ENCODE measurements around the gene PCNX3.
"Not testable (repeated sequence)": the region's sequence is repeated elsewhere in the genome, so short reads cannot be mapped to it uniquely, and the experiment has no call there.

PCNX3 gene

DNA sequence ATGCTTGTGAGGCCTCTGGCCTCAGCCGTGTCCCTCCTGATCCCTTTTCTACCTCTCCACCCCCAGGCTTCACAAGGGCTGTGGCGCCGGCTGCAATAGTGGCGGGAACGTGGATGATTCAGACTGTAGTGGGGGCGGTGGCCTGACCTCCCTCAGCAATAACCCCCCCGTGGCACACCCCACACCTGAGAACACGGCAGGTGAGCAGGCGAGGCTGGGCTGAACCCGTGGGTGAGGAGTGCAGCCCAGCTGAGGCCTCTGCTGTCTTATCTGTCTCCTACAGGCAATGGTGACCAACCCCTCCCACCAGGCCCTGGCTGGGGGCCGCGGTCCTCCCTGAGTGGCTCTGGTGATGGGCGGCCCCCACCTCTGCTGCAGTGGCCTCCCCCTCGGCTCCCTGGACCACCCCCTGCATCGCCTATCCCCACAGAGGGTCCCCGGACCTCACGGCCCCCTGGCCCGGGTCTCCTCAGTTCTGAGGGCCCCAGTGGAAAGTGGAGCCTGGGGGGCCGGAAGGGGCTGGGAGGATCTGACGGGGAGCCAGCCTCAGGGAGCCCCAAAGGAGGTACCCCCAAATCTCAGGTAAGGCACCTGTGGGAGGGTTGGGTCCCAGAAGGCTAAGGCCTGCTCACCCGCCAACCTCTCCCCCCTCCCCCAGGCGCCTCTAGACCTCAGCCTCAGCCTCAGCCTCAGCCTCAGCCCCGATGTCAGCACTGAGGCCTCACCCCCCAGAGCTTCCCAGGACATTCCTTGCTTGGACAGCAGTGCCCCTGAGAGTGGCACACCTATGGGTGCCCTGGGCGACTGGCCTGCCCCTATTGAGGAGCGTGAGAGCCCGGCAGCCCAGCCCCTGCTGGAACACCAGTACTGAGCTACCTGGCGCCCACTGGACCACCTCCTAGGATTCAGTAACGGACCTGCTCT is 20.8 kb downstream of the PCNX3 start:
- no peak overlapping the region for H3K27ac ChIP-seq (ENCODE audit: low read depth, low read length)

DNA sequence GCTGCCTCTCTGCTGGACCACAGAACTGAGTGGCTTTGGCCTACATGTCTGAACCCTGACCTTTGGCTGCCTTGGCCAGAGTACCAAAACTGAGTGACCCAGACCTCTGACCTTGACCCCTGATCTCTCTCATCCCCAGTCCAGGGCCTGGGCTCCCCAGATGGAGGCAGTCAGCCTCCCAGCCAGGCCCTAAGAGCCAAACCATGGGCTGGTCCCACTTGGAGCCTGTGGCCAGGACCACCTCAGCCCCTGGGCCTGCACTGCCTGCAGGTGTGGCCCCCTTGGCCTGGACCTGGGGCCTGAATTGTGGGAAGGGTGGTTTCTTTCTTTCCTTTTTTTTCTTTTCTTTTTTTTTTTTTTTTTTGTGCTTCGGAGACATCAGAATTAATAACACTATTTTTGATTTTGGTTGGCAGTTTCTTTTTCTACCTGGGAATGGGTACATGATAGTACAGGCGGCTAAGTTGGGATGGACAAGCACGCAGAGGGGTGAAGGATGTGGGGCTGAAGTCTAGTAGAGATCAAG is 21.5 kb downstream of the PCNX3 start:
- Histone ChIP-seq H3K4me3 (ENCODE audit: low read depth, low read length) (peak overlapping the region; percentile 82), H3K27ac (ENCODE audit: low read depth, low read length) (no peak overlapping the region), H3K27me3 (ENCODE audit: control insufficient read depth, insufficient read depth, low read length) (no peaks in the 10 kb centered on the region), H3K4me1 (ENCODE audit: control insufficient read depth, insufficient read depth, low read length) (peaks cover 16% of the 10 kb centered on the region), H3K9ac (ENCODE audit: low read length) (no peak overlapping the region), H3K36me3 (ENCODE audit: control insufficient read depth, insufficient read depth, low read length) (peaks cover 48% of the 10 kb centered on the region), H3K9me3 (ENCODE audit: control insufficient read depth, insufficient read depth, low read depth, low read length) (no peaks in the 10 kb centered on the region)

More for the DNA sequence above, 20.8 kb downstream of the PCNX3 start:
- peaks cover 10% of the 10 kb centered on the region for H3K4me1 ChIP-seq (ENCODE audit: control insufficient read depth, insufficient read depth, low read length)
- H3K27me3 ChIP-seq (ENCODE audit: control insufficient read depth, insufficient read depth, low read length), result no peaks in the 10 kb centered on the region
- H3K4me3 ChIP-seq (ENCODE audit: low read depth, low read length), result no peak overlapping the region
- H3K36me3 ChIP-seq (ENCODE audit: control insufficient read depth, insufficient read depth, low read length), result peaks cover 55% of the 10 kb centered on the region
- H3K9me3 ChIP-seq (ENCODE audit: control insufficient read depth, insufficient read depth, low read depth, low read length), result no peaks in the 10 kb centered on the region
- no peak overlapping the region for H3K9ac ChIP-seq (ENCODE audit: low read length)

DNA sequence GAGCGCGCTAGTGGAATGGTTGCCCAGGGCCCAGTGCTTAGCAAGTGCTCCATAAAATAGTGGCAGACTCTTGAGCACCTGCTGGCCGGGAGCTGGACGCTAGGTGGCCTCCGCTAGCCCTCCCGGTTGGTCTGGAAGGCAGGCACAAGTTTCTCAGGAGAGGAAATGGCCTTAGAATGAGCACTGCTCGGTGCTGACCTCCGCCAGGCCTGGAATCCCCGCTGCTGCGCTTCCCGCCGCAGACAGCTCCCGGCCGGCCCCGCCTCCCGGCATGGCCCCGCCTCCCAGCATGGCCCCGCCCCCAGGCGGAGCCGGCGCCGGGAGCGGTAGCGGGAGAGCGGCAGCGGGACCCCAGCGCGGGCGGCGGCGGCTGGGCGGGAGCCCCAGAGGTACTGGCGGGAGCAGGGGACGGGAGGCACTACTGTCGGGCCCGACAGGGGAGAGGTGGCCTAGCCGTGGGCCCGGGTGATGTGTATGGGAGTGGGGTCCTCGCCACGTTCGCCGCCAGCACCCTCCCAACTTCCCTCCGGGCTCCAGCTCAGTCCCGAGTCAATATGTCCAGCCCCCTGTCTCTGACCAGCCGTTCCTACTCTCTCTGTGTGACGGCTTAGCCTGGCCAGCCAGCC is 22.3 kb downstream of the PCNX3 start, which contains the start of gene SIPA1:
Gene SIPA1, plus strand, starts transcription at position 308 of the 626 bp plus-strand sequence. CDS start 2,821 bp downstream, outside the sequence.
- Histone ChIP-seq H3K9me3 (ENCODE audit: control insufficient read depth, insufficient read depth, low read depth, low read length) (no peaks in the 10 kb centered on the region), H3K36me3 (ENCODE audit: control insufficient read depth, insufficient read depth, low read length) (peaks cover 41% of the 10 kb centered on the region), H3K27me3 (ENCODE audit: control insufficient read depth, insufficient read depth, low read length) (no peaks in the 10 kb centered on the region), H3K4me3 (ENCODE audit: low read depth, low read length) (peak within 1 kb of the TSS; percentile 82), H3K9ac (ENCODE audit: low read length) (peak within 1 kb of the TSS; percentile 73), H3K4me1 (ENCODE audit: control insufficient read depth, insufficient read depth, low read length) (peaks cover 20% of the 10 kb centered on the region), H3K27ac (ENCODE audit: low read depth, low read length) (peak within 1 kb of the TSS; percentile 57; the same call in 1 of the 2 replicates)

DNA sequence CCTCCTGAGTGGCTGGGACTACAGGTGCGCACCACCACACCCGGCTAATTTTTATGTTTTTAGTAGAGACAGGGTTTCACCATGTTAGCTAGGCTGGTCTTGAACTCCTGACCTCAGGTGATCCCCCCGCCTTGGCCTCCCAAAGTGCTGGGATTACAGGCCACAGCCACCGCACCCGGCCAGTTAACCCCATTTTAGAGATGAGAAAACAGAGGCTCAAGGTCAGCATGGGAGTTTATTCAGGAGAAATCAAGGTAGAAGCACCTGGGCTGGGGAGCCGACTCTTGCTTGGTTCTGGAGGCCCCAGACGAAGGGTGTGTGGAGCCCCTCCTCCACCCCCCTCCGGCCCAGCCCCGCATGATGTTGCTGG is 23.6 kb downstream of the PCNX3 start:
- H3K9ac ChIP-seq (ENCODE audit: low read length); H3K27ac ChIP-seq (ENCODE audit: low read depth, low read length); H3K9me3 ChIP-seq (ENCODE audit: control insufficient read depth, insufficient read depth, low read depth, low read length); H3K27me3 ChIP-seq (ENCODE audit: control insufficient read depth, insufficient read depth, low read length); H3K4me3 ChIP-seq (ENCODE audit: low read depth, low read length): not testable (repeated sequence)
- Histone ChIP-seq H3K36me3 (ENCODE audit: control insufficient read depth, insufficient read depth, low read length) (peaks cover 28% of the 10 kb centered on the region), H3K4me1 (ENCODE audit: control insufficient read depth, insufficient read depth, low read length) (peaks cover 30% of the 10 kb centered on the region)

GRCh38 chr11:65639623-65640482 is 24.3 kb downstream of the PCNX3 start:
- no peak overlapping the region for H3K27ac ChIP-seq (ENCODE audit: low read depth, low read length)
- no peaks in the 10 kb centered on the region for H3K27me3 ChIP-seq (ENCODE audit: control insufficient read depth, insufficient read depth, low read length)
- H3K4me1 ChIP-seq (ENCODE audit: control insufficient read depth, insufficient read depth, low read length), result peaks cover 30% of the 10 kb centered on the region
- no peak overlapping the region for H3K9ac ChIP-seq (ENCODE audit: low read length)
- peaks cover 22% of the 10 kb centered on the region for H3K36me3 ChIP-seq (ENCODE audit: control insufficient read depth, insufficient read depth, low read length)
- no peaks in the 10 kb centered on the region for H3K9me3 ChIP-seq (ENCODE audit: control insufficient read depth, insufficient read depth, low read depth, low read length)
- no peak overlapping the region for H3K4me3 ChIP-seq (ENCODE audit: low read depth, low read length)

DNA sequence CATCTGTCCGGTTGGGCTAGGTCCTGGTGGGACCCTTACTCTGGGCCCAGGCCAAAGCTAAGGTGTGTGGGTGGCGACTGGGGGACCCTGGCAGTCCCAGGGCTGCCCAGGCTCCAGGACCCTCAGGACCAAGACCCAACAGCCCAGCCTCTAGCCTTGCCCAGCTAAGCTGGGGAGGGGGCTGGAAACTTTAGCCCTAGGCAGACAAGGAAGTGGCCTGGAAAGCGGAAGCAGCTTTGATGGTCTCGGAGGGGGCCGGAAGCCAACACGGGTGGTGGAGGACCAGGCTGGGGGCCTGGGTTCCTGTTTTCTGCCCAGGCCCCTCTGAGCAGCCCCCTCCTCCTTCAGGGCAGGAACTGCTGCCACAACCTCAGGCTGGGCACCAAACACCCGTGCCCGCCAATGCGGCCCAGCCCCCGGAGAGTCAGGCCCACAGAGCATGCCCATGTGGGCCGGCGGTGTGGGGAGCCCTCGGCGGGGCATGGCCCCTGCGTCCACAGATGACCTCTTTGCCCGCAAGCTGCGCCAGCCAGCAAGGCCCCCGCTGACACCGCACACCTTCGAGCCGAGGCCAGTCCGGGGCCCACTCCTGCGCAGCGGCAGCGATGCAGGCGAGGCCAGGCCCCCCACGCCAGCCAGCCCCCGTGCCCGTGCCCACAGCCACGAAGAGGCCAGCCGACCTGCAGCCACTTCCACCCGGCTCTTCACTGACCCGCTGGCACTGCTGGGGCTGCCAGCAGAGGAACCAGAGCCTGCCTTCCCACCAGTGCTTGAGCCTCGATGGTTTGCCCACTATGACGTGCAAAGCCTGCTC is 25.1 kb downstream of the PCNX3 start:
- no peaks in the 10 kb centered on the region for H3K9me3 ChIP-seq (ENCODE audit: control insufficient read depth, insufficient read depth, low read depth, low read length)
- H3K4me1 ChIP-seq (ENCODE audit: control insufficient read depth, insufficient read depth, low read length), result peaks cover 30% of the 10 kb centered on the region
- no peak overlapping the region for H3K27ac ChIP-seq (ENCODE audit: low read depth, low read length)
- no peak overlapping the region for H3K4me3 ChIP-seq (ENCODE audit: low read depth, low read length)
- no peaks in the 10 kb centered on the region for H3K27me3 ChIP-seq (ENCODE audit: control insufficient read depth, insufficient read depth, low read length)
- no peak overlapping the region for H3K9ac ChIP-seq (ENCODE audit: low read length)
- peaks cover 16% of the 10 kb centered on the region for H3K36me3 ChIP-seq (ENCODE audit: control insufficient read depth, insufficient read depth, low read length)

DNA sequence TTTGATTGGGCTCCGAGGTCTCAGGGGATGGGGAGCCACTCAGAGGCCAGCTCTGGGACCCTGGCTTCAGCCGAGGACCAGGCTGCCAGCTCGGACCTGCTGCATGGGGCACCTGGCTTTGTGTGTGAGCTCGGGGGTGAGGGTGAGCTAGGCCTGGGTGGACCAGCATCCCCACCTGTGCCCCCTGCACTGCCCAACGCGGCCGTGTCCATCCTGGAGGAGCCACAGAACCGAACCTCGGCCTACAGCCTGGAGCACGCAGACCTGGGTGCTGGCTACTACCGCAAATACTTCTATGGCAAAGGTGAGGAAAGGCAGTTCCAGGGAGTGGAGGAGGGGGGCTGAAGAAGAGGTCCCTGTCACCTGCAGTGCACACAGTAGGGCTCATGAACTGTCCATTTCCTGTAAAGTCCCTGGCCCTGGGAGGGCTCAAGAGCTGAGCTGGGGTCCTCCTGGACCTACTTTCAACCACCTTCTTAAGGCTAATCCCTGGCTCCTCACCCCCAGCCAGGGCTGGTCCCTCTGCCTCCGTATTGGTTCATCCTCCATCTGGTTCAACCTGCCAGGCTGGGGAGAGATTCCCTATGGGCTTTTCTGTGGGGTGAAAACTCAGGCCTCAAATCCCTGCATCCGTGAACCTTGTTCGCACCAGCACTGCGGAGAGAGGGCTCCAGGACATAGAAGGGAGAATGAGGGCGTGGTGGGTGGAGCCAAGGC is 25.9 kb downstream of the PCNX3 start:
- peak overlapping the region; percentile 67 for H3K4me3 ChIP-seq (ENCODE audit: low read depth, low read length)
- no peak overlapping the region for H3K27ac ChIP-seq (ENCODE audit: low read depth, low read length)
- peak overlapping the region; percentile 27 for H3K9ac ChIP-seq (ENCODE audit: low read length)
- no peaks in the 10 kb centered on the region for H3K9me3 ChIP-seq (ENCODE audit: control insufficient read depth, insufficient read depth, low read depth, low read length)
- peaks cover 30% of the 10 kb centered on the region for H3K4me1 ChIP-seq (ENCODE audit: control insufficient read depth, insufficient read depth, low read length)
- no peaks in the 10 kb centered on the region for H3K27me3 ChIP-seq (ENCODE audit: control insufficient read depth, insufficient read depth, low read length)
- H3K36me3 ChIP-seq (ENCODE audit: control insufficient read depth, insufficient read depth, low read length), result peaks cover 9% of the 10 kb centered on the region

- H3K27ac ChIP-seq (ENCODE audit: low read depth, low read length), result no peak overlapping the region
- H3K9ac ChIP-seq (ENCODE audit: low read length), result peak overlapping the region; percentile 41
- H3K4me1 ChIP-seq (ENCODE audit: control insufficient read depth, insufficient read depth, low read length), result peaks cover 30% of the 10 kb centered on the region
- peaks cover 3% of the 10 kb centered on the region; the same call in 1 of the 2 replicates for H3K36me3 ChIP-seq (ENCODE audit: control insufficient read depth, insufficient read depth, low read length)
- H3K9me3 ChIP-seq (ENCODE audit: control insufficient read depth, insufficient read depth, low read depth, low read length), result no peaks in the 10 kb centered on the region
- no peaks in the 10 kb centered on the region for H3K27me3 ChIP-seq (ENCODE audit: control insufficient read depth, insufficient read depth, low read length)
- peak overlapping the region; percentile 67 for H3K4me3 ChIP-seq (ENCODE audit: low read depth, low read length)
Measured at GRCh38 chr11:65642014-65642671, 26.6 kb downstream of the PCNX3 start.

- peak overlapping the region; percentile 21 for H3K9ac ChIP-seq (ENCODE audit: low read length)
- H3K27ac ChIP-seq (ENCODE audit: low read depth, low read length), result no peak overlapping the region
- H3K4me3 ChIP-seq (ENCODE audit: low read depth, low read length), result no peak overlapping the region
- H3K9me3 ChIP-seq (ENCODE audit: control insufficient read depth, insufficient read depth, low read depth, low read length), result no peaks in the 10 kb centered on the region
- H3K36me3 ChIP-seq (ENCODE audit: control insufficient read depth, insufficient read depth, low read length), result peaks cover 3% of the 10 kb centered on the region; the same call in 1 of the 2 replicates
- H3K27me3 ChIP-seq (ENCODE audit: control insufficient read depth, insufficient read depth, low read length), result no peaks in the 10 kb centered on the region
- H3K4me1 ChIP-seq (ENCODE audit: control insufficient read depth, insufficient read depth, low read length), result peaks cover 22% of the 10 kb centered on the region
Measured at GRCh38 chr11:65643971-65644370, 28.4 kb downstream of the PCNX3 start.

All from HUES6 (cell line).